ENCODE measurements around the gene RRM1. TPM values are rescaled to one million over a fixed set of nuclear protein-coding genes. Genes with fewer than 3 reads are reported as not detected.

The RRM1 gene
- total and polyA plus RNA-seq, 2 experiments from 2014 or later, result 73.4 to 91.1 TPM

GRCh38 chr11:4060182-4060923 lies 34.2 kb upstream of the RRM1 start:
- in situ Hi-C loops (cut with MboI), result no loop called here
- Histone ChIP-seq H3K27me3 (replicated peaks; ENCODE audit: insufficient read depth) (no peaks in the 10 kb centered on the region), H3K4me3 (no peak overlapping the region), H3K79me2 (ENCODE audit: insufficient read depth) (no peaks in the 10 kb centered on the region), H3K36me3 (ENCODE audit: low read depth) (no peaks in the 10 kb centered on the region), H2AFZ (no peak overlapping the region), H3K9ac (no peak overlapping the region), H3K4me2 (ENCODE audit: unreplicated experiment) (no peak overlapping the region), H3F3A (ENCODE audit: insufficient read depth) (0 out of 2 replicates have a peak, but pooled peaks cover 10% of the 10 kb centered on the region), H3K27ac (no peak overlapping the region), H3K9me3 (ENCODE audit: low read depth) (no peaks in the 10 kb centered on the region), H3K9me2 (ENCODE audit: insufficient read depth) (no peaks in the 10 kb centered on the region), H3K4me1 (ENCODE audit: insufficient read depth) (peaks cover 10% of the 10 kb centered on the region), H4K20me1 (ENCODE audit: insufficient read depth) (no peaks in the 10 kb centered on the region)
- no peak for DNase-seq
- WGBS, 2 experiments (ENCODE audit: low coverage in 1 of 2, low lambda C conversion rate in 2 of 2, missing lambda C conversion rate in 2 of 2), result 92 to 94% methylated on average over 4 of the region's 4 CpGs
- TF ChIP-seq EZH2 (IDR thresholded peaks at IDR 0.05; ENCODE audit: insufficient read depth, poor library complexity, severe bottlenecking) (no peak), EZH2phosphoT487 (IDR thresholded peaks at IDR 0.05; ENCODE audit: insufficient read depth, low read depth) (no peak)

- in situ Hi-C loops (cut with MboI), result no loop called here
- no peaks in the 10 kb centered on the region for H3K79me2 ChIP-seq (ENCODE audit: insufficient read depth)
- no peak overlapping the region for H3K4me3 ChIP-seq
- WGBS, 2 experiments (ENCODE audit: low coverage in 1 of 2, low lambda C conversion rate in 2 of 2, missing lambda C conversion rate in 2 of 2), result 94% methylated on average over 1 of the region's 1 CpG
- H3K36me3 ChIP-seq (ENCODE audit: low read depth), result no peaks in the 10 kb centered on the region
- H3K9ac ChIP-seq, result no peak overlapping the region
- H3K9me2 ChIP-seq (ENCODE audit: insufficient read depth), result no peaks in the 10 kb centered on the region
- peaks cover 20% of the 10 kb centered on the region for H3K4me1 ChIP-seq (ENCODE audit: insufficient read depth)
- DNase-seq, result no peak
- no peaks in the 10 kb centered on the region for H3K9me3 ChIP-seq (ENCODE audit: low read depth)
- no peak overlapping the region for H2AFZ ChIP-seq
- TF ChIP-seq EZH2phosphoT487 (IDR thresholded peaks at IDR 0.05; ENCODE audit: insufficient read depth, low read depth) (no peak), EZH2 (IDR thresholded peaks at IDR 0.05; ENCODE audit: insufficient read depth, poor library complexity, severe bottlenecking) (no peak)
- H3K4me2 ChIP-seq (ENCODE audit: unreplicated experiment), result no peak overlapping the region
- no peaks in the 10 kb centered on the region for H3K27me3 ChIP-seq (replicated peaks; ENCODE audit: insufficient read depth)
- H3K27ac ChIP-seq, result no peak overlapping the region
- H4K20me1 ChIP-seq (ENCODE audit: insufficient read depth), result no peaks in the 10 kb centered on the region
- H3F3A ChIP-seq (ENCODE audit: insufficient read depth), result 0 out of 2 replicates have a peak, but pooled peaks cover 10% of the 10 kb centered on the region
Observed at GRCh38 chr11:4061700-4062099, 32.9 kb upstream of the RRM1 start.

GRCh38 chr11:4063348-4063747 lies 31.3 kb upstream of the RRM1 start:
- no peaks in the 10 kb centered on the region for H3K27me3 ChIP-seq (replicated peaks; ENCODE audit: insufficient read depth)
- 0 out of 2 replicates have a peak, but pooled peaks cover 3% of the 10 kb centered on the region for H3F3A ChIP-seq (ENCODE audit: insufficient read depth)
- H3K4me3 ChIP-seq, result no peak overlapping the region
- WGBS, 2 experiments (ENCODE audit: low coverage in 1 of 2, low lambda C conversion rate in 2 of 2, missing lambda C conversion rate in 2 of 2), result 89 to 93% methylated on average over 3 of the region's 3 CpGs
- H2AFZ ChIP-seq, result no peak overlapping the region
- no peak for TF ChIP-seq EZH2phosphoT487 (IDR thresholded peaks at IDR 0.05; ENCODE audit: insufficient read depth, low read depth)
- TF ChIP-seq EZH2 (IDR thresholded peaks at IDR 0.05; ENCODE audit: insufficient read depth, poor library complexity, severe bottlenecking), result no peak
- H3K36me3 ChIP-seq (ENCODE audit: low read depth), result no peaks in the 10 kb centered on the region
- no peaks in the 10 kb centered on the region for H3K9me3 ChIP-seq (ENCODE audit: low read depth)
- no peak overlapping the region for H3K4me2 ChIP-seq (ENCODE audit: unreplicated experiment)
- H3K9me2 ChIP-seq (ENCODE audit: insufficient read depth), result no peaks in the 10 kb centered on the region
- H3K27ac ChIP-seq, result no peak overlapping the region
- no peaks in the 10 kb centered on the region for H4K20me1 ChIP-seq (ENCODE audit: insufficient read depth)
- no peak overlapping the region for H3K9ac ChIP-seq
- no peaks in the 10 kb centered on the region for H3K79me2 ChIP-seq (ENCODE audit: insufficient read depth)
- in situ Hi-C loops (cut with MboI), result no loop called here
- DNase-seq, result no peak
- peaks cover 13% of the 10 kb centered on the region for H3K4me1 ChIP-seq (ENCODE audit: insufficient read depth)

GRCh38 chr11:4064278-4064955 lies 30.2 kb upstream of the RRM1 start:
- Histone ChIP-seq H3K4me1 (ENCODE audit: insufficient read depth) (peaks cover 10% of the 10 kb centered on the region), H3K4me2 (ENCODE audit: unreplicated experiment) (no peak overlapping the region), H4K20me1 (ENCODE audit: insufficient read depth) (no peaks in the 10 kb centered on the region), H3K9me3 (ENCODE audit: low read depth) (no peaks in the 10 kb centered on the region), H3K27ac (no peak overlapping the region), H3K79me2 (ENCODE audit: insufficient read depth) (no peaks in the 10 kb centered on the region), H2AFZ (no peak overlapping the region), H3K4me3 (no peak overlapping the region), H3K36me3 (ENCODE audit: low read depth) (no peaks in the 10 kb centered on the region), H3K9ac (no peak overlapping the region), H3K9me2 (ENCODE audit: insufficient read depth) (no peaks in the 10 kb centered on the region), H3F3A (ENCODE audit: insufficient read depth) (no peaks in the 10 kb centered on the region), H3K27me3 (replicated peaks; ENCODE audit: insufficient read depth) (no peaks in the 10 kb centered on the region)
- TF ChIP-seq EZH2phosphoT487 (IDR thresholded peaks at IDR 0.05; ENCODE audit: insufficient read depth, low read depth) (no peak), EZH2 (IDR thresholded peaks at IDR 0.05; ENCODE audit: insufficient read depth, poor library complexity, severe bottlenecking) (no peak)
- DNase-seq, result no peak
- 76 to 87% methylated on average over 1 of the region's 1 CpG for WGBS, 2 experiments (ENCODE audit: low coverage in 1 of 2, low lambda C conversion rate in 2 of 2, missing lambda C conversion rate in 2 of 2)
- in situ Hi-C loops (cut with MboI), result no loop called here

All from GM23248 (cell line).